ENCODE results near the gene SRGAP3.

The SRGAP3 gene

GRCh38 chr3:9217784-9218513 lies 31.5 kb downstream of the SRGAP3 start:
- no peak overlapping the region for H3K4me3 ChIP-seq (ENCODE audit: low read depth in 1 of 5, low read length in 5 of 5)
- H3K27me3 ChIP-seq (ENCODE audit: control insufficient read depth in 5 of 5, insufficient read depth in 4 of 5, low read length in 5 of 5): no peaks in the 10 kb centered on the region
- no peak overlapping the region for H3K27ac ChIP-seq (ENCODE audit: low read depth, low read length)
- no peaks in the 10 kb centered on the region for H3K36me3 ChIP-seq (ENCODE audit: control insufficient read depth in 5 of 5, insufficient read depth in 5 of 5, low read length in 5 of 5)
- no peaks in the 10 kb centered on the region for H3K4me1 ChIP-seq (ENCODE audit: control insufficient read depth in 5 of 5, insufficient read depth in 5 of 5, low read length in 5 of 5)
- H3K9ac ChIP-seq (ENCODE audit: low read length in 5 of 5): no peak overlapping the region
- H3K9me3 ChIP-seq (ENCODE audit: control insufficient read depth in 5 of 5, low read length in 5 of 5): no peaks in the 10 kb centered on the region

DNA sequence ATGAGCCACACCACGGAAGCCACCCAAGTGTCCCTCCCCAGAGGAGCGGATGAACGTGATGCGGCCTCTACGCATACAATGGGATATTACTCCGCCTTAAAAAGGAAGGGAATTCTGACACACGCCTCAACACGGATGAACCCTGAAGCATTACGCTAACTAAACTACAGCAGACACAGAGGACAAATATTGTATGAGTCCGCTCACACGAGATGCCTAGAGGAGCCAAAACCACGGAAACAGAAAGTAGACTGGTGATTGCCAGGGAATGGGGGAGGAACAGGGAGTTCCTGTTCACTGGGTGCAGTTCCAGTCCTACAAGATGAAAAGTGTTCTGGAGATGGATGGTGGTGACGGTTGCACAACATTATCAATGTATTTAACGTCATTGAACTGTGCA lies 32.7 kb downstream of the SRGAP3 start:
- no peaks in the 10 kb centered on the region for H3K27me3 ChIP-seq (ENCODE audit: control insufficient read depth in 5 of 5, insufficient read depth in 4 of 5, low read length in 5 of 5)
- no peaks in the 10 kb centered on the region for H3K4me1 ChIP-seq (ENCODE audit: control insufficient read depth in 5 of 5, insufficient read depth in 5 of 5, low read length in 5 of 5)
- no peaks in the 10 kb centered on the region for H3K36me3 ChIP-seq (ENCODE audit: control insufficient read depth in 5 of 5, insufficient read depth in 5 of 5, low read length in 5 of 5)
- no peaks in the 10 kb centered on the region for H3K9me3 ChIP-seq (ENCODE audit: control insufficient read depth in 5 of 5, low read length in 5 of 5)
- H3K4me3 ChIP-seq (ENCODE audit: low read depth in 1 of 5, low read length in 5 of 5): no peak overlapping the region
- no peak overlapping the region for H3K27ac ChIP-seq (ENCODE audit: low read depth, low read length)
- H3K9ac ChIP-seq (ENCODE audit: low read length in 5 of 5): no peak overlapping the region

GRCh38 chr3:9214599-9214998 lies 34.8 kb downstream of the SRGAP3 start:
- Histone ChIP-seq H3K9ac (ENCODE audit: low read length in 5 of 5) (no peak overlapping the region), H3K27ac (ENCODE audit: low read depth, low read length) (no peak overlapping the region), H3K36me3 (ENCODE audit: control insufficient read depth in 5 of 5, insufficient read depth in 5 of 5, low read length in 5 of 5) (no peaks in the 10 kb centered on the region), H3K27me3 (ENCODE audit: control insufficient read depth in 5 of 5, insufficient read depth in 4 of 5, low read length in 5 of 5) (no peaks in the 10 kb centered on the region), H3K4me1 (ENCODE audit: control insufficient read depth in 5 of 5, insufficient read depth in 5 of 5, low read length in 5 of 5) (no peaks in the 10 kb centered on the region), H3K9me3 (ENCODE audit: control insufficient read depth in 5 of 5, low read length in 5 of 5) (no peaks in the 10 kb centered on the region), H3K4me3 (ENCODE audit: low read depth in 1 of 5, low read length in 5 of 5) (no peak overlapping the region)

DNA sequence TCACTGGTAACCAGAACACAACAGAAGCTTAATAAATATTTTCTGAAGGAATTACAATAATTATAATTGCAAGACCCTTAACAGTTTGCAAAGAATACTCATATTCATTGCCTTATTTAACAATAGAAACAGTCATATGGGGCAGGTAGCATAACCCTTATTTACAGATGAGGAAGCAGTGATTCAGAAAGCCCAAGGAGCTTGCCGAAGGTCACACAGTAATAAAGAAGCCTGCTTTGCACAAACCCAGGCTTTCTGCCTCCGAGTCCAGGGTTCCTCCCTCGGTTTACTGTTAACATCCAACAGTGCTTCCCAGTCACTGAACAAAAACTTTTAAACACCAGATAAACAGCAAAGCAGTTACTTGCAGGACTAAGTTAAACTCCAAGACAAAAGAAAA lies 35.3 kb downstream of the SRGAP3 start:
- Histone ChIP-seq H3K36me3 (ENCODE audit: control insufficient read depth in 5 of 5, insufficient read depth in 5 of 5, low read length in 5 of 5) (no peaks in the 10 kb centered on the region), H3K9ac (ENCODE audit: low read length in 5 of 5) (no peak overlapping the region), H3K27me3 (ENCODE audit: control insufficient read depth in 5 of 5, insufficient read depth in 4 of 5, low read length in 5 of 5) (no peaks in the 10 kb centered on the region), H3K4me3 (ENCODE audit: low read depth in 1 of 5, low read length in 5 of 5) (no peak overlapping the region), H3K27ac (ENCODE audit: low read depth, low read length) (no peak overlapping the region), H3K4me1 (ENCODE audit: control insufficient read depth in 5 of 5, insufficient read depth in 5 of 5, low read length in 5 of 5) (no peaks in the 10 kb centered on the region), H3K9me3 (ENCODE audit: control insufficient read depth in 5 of 5, low read length in 5 of 5) (no peaks in the 10 kb centered on the region)

DNA sequence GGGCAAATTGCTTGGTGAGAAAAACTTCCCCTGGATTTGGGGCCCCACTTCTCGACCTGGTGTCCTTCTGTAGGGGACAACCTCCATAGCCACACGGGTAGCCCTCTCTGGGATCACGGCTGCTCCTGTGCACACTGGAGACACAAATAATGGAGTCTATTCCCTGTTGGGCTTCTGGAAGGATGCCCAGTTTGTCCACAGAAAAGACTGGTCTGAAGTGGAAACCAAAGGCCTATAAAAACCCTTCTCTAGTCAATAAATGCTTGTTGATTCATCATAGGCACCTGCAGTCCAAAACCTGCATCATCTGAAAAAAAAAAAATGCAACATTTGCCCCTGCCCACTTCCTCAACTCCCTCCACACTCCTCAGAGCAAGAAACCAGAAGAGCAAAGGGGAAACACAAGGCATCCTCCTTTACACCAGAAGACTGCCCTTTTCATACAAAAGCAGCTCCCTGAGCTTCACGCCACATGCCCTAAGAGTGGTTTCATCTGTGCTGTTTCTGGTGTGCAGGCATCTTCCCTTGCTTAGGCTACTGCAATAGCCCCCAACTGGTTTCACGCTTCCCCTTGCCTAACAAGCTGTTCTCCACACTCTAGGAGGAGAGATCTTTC lies 36.3 kb downstream of the SRGAP3 start:
- H3K9me3 ChIP-seq (ENCODE audit: control insufficient read depth in 5 of 5, low read length in 5 of 5): no peaks in the 10 kb centered on the region
- no peaks in the 10 kb centered on the region for H3K27me3 ChIP-seq (ENCODE audit: control insufficient read depth in 5 of 5, insufficient read depth in 4 of 5, low read length in 5 of 5)
- no peaks in the 10 kb centered on the region for H3K4me1 ChIP-seq (ENCODE audit: control insufficient read depth in 5 of 5, insufficient read depth in 5 of 5, low read length in 5 of 5)
- no peak overlapping the region for H3K9ac ChIP-seq (ENCODE audit: low read length in 5 of 5)
- H3K27ac ChIP-seq (ENCODE audit: low read depth, low read length): no peak overlapping the region
- H3K4me3 ChIP-seq (ENCODE audit: low read depth in 1 of 5, low read length in 5 of 5): no peak overlapping the region
- H3K36me3 ChIP-seq (ENCODE audit: control insufficient read depth in 5 of 5, insufficient read depth in 5 of 5, low read length in 5 of 5): no peaks in the 10 kb centered on the region

- Histone ChIP-seq H3K27ac (ENCODE audit: low read depth, low read length) (no peak overlapping the region), H3K27me3 (ENCODE audit: control insufficient read depth in 5 of 5, insufficient read depth in 4 of 5, low read length in 5 of 5) (no peaks in the 10 kb centered on the region), H3K4me1 (ENCODE audit: control insufficient read depth in 5 of 5, insufficient read depth in 5 of 5, low read length in 5 of 5) (no peaks in the 10 kb centered on the region), H3K9me3 (ENCODE audit: control insufficient read depth in 5 of 5, low read length in 5 of 5) (no peaks in the 10 kb centered on the region), H3K36me3 (ENCODE audit: control insufficient read depth in 5 of 5, insufficient read depth in 5 of 5, low read length in 5 of 5) (no peaks in the 10 kb centered on the region), H3K9ac (ENCODE audit: low read length in 5 of 5) (no peak overlapping the region), H3K4me3 (ENCODE audit: low read depth in 1 of 5, low read length in 5 of 5) (no peak overlapping the region)
Observed at GRCh38 chr3:9211155-9211950, 38.1 kb downstream of the SRGAP3 start.

DNA sequence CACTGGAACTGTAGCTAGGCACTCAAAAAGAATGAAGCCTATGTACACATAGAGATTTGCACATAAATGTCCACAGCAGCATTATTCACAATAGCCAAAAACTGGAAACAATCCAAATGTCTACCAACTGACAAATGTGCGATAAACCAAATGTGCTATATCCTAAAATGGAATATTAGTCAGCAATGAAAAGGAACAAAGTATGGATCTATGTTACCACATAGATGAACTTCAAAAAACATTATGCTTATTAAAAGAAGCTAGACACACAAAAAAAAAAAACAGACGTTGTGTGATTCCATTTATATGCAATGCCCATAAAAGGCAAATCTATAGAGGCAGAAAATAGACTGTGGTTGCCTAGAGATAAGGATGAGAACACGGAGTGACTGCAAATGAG lies 39.7 kb downstream of the SRGAP3 start:
- Histone ChIP-seq H3K4me1 (ENCODE audit: control insufficient read depth in 5 of 5, insufficient read depth in 5 of 5, low read length in 5 of 5) (no peaks in the 10 kb centered on the region), H3K9ac (ENCODE audit: low read length in 5 of 5) (no peak overlapping the region), H3K27me3 (ENCODE audit: control insufficient read depth in 5 of 5, insufficient read depth in 4 of 5, low read length in 5 of 5) (no peaks in the 10 kb centered on the region), H3K4me3 (ENCODE audit: low read depth in 1 of 5, low read length in 5 of 5) (no peak overlapping the region), H3K9me3 (ENCODE audit: control insufficient read depth in 5 of 5, low read length in 5 of 5) (no peaks in the 10 kb centered on the region), H3K36me3 (ENCODE audit: control insufficient read depth in 5 of 5, insufficient read depth in 5 of 5, low read length in 5 of 5) (no peaks in the 10 kb centered on the region), H3K27ac (ENCODE audit: low read depth, low read length) (no peak overlapping the region)

DNA sequence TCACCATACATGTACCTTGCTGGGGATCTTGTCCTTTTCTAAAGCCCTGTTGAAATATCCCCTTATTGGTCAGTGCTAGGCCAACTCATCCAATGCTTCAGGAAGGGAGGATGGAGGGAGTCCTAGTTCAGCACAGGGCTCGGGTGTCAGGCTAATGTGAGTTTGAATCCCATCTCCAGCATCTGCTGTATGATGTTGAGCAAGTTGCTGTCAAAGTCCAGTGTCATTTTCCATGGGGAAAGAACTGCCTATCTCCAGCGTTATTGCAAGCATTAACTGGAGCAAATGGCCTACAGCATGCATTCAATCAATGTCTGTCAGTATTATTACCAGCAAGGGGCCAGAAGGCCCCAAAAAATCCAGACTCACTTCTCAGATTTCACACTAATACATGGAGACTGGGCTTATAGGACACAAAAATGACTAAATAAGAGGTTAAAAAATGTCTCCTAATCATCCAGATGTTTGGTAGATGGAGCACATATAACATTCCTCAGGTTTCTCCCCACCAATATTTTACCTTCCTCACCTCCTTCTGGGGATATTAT lies 40.8 kb downstream of the SRGAP3 start:
- no peak overlapping the region for H3K4me3 ChIP-seq (ENCODE audit: low read depth in 1 of 5, low read length in 5 of 5)
- no peaks in the 10 kb centered on the region for H3K36me3 ChIP-seq (ENCODE audit: control insufficient read depth in 5 of 5, insufficient read depth in 5 of 5, low read length in 5 of 5)
- no peaks in the 10 kb centered on the region for H3K4me1 ChIP-seq (ENCODE audit: control insufficient read depth in 5 of 5, insufficient read depth in 5 of 5, low read length in 5 of 5)
- H3K27me3 ChIP-seq (ENCODE audit: control insufficient read depth in 5 of 5, insufficient read depth in 4 of 5, low read length in 5 of 5): no peaks in the 10 kb centered on the region
- no peak overlapping the region for H3K27ac ChIP-seq (ENCODE audit: low read depth, low read length)
- H3K9me3 ChIP-seq (ENCODE audit: control insufficient read depth in 5 of 5, low read length in 5 of 5): no peaks in the 10 kb centered on the region
- H3K9ac ChIP-seq (ENCODE audit: low read length in 5 of 5): no peak overlapping the region

- Histone ChIP-seq H3K27me3 (ENCODE audit: control insufficient read depth in 5 of 5, insufficient read depth in 4 of 5, low read length in 5 of 5) (no peaks in the 10 kb centered on the region), H3K4me3 (ENCODE audit: low read depth in 1 of 5, low read length in 5 of 5) (no peak overlapping the region), H3K4me1 (ENCODE audit: control insufficient read depth in 5 of 5, insufficient read depth in 5 of 5, low read length in 5 of 5) (no peaks in the 10 kb centered on the region), H3K9ac (ENCODE audit: low read length in 5 of 5) (no peak overlapping the region), H3K27ac (ENCODE audit: low read depth, low read length) (no peak overlapping the region), H3K9me3 (ENCODE audit: control insufficient read depth in 5 of 5, low read length in 5 of 5) (no peaks in the 10 kb centered on the region), H3K36me3 (ENCODE audit: control insufficient read depth in 5 of 5, insufficient read depth in 5 of 5, low read length in 5 of 5) (no peaks in the 10 kb centered on the region)
Observed at GRCh38 chr3:9207116-9207763, 42.2 kb downstream of the SRGAP3 start.
